ENCODE data around the gene LBH. TPM values are rescaled to one million over a fixed set of nuclear protein-coding genes. Genes with fewer than 3 reads are reported as not detected.

LBH gene
- total RNA-seq, 4 donors from 2014 or later = 7.0 to 37.8 (median 16.3) TPM

DNA sequence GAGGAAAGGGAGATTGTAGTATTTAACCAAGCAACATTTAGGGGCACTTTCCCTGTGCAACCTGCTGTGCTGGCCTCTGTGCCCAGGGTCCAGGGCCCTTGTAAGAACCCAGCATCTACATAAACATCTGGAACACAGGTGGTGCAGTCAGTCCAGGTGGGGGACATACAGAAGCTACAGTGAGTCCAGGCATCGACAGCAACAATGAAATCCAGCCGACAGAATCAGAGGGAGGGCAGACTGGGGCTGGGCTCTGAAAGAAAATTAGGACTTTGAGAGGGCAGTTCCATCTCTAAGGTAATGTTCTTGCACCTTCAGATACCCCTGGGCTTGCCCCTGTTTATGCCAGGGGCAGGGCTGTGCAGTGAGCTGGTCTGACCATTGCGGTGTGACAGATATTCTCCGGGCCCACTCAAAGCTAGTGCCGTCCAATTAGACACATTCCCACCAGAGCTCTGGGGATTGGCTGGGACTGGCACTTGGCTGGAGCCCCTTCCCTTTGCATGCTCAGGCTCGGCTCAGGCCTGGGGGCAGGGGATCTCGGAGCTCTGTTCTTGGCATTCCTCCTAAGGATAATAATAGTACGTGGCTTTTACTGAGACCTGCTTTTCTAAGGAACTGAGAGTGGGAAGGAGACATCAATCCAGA is 5.4 kb downstream of the LBH start:
- Histone ChIP-seq H3K36me3 (no peaks in the 10 kb centered on the region), H3K4me3 (no peak overlapping the region), H3K9me3 (no peaks in the 10 kb centered on the region), H3K4me1 (peaks cover 14 to 57% (median 32%) of the 10 kb centered on the region in 4 donors), H3K27me3 (peaks cover 30% of the 10 kb centered on the region), H3K27ac (peak overlapping the region; percentile 71 to 87 (median 75))
- WGBS, 2 donors (ENCODE audit: low coverage in 1 of 2) = 81 to 86% methylated on average over 2 to 8 of the region's 8 CpGs
- no peak for TF ChIP-seq POLR2AphosphoS5 (IDR thresholded peaks at IDR 0.05)
- TF ChIP-seq EP300 (IDR thresholded peaks at IDR 0.05; ENCODE audit: low read depth) = no peak
- no peak for TF ChIP-seq CTCF (IDR thresholded peaks at IDR 0.05)
- no peak for TF ChIP-seq POLR2A (IDR thresholded peaks at IDR 0.05)
- in situ Hi-C loops (cut with MboI; ENCODE audit: low pct_ligation_motif_present in 1 of 4, low pct_unique_long_range_greater_than_20kb in 1 of 4, low sequenced_read_pairs in 3 of 4) (loop anchor here in 2 of 4 donors (25.0 kb wide), 2 partner anchors 176 to 201 kb away; partner anchors contain the start of gene LCLAT1 (in 1 of the 2)), intact Hi-C loops (cut with DNase I; ENCODE audit: low total_unique reads) (no loop called here)
- DNase-seq = no peak

DNA sequence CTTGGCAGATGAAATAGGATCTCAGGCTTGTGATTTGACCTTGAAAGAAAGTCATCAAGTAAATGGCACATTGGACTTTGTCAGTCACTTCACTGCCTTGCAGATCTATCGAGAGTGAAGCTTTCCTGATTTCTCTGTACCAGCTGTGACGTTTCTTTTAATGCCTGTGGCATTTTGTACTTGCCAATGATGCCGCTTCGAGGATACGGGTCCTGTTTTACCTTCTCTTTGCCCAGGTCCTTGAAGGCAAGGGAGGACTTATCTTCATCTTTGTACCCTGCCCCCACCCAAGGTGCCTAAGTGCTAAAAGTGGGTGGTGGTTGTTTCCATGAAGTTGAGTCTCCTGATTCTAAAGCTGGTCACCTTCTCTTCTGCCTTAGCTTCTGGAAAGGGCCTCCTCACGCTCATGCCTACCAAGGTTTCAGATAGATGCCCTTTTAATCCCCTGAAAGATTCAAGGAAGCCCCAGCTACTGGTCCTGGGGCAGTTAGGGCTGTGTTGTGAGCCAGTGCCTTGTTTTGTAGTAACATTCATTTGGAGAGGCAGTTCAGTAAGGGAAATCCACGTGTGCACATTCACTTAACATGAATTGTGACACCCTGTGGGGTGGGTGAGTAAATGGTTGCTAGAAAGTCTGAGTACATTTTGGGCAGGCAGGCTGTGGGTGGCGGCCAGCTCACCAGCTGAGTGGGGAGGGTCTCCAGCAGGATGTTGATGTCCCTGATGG is 6.1 kb downstream of the LBH start:
- no peak overlapping the region for H3K4me3 ChIP-seq
- H3K27me3 ChIP-seq = peaks cover 23% of the 10 kb centered on the region
- H3K36me3 ChIP-seq = no peaks in the 10 kb centered on the region
- in situ Hi-C loops (cut with MboI; ENCODE audit: low pct_ligation_motif_present in 1 of 4, low pct_unique_long_range_greater_than_20kb in 1 of 4, low sequenced_read_pairs in 3 of 4) (loop anchor here in 2 of 4 donors (25.0 kb wide), 2 partner anchors 175 to 200 kb away; partner anchors contain the start of gene LCLAT1 (in 1 of the 2)), intact Hi-C loops (cut with DNase I; ENCODE audit: low total_unique reads) (no loop called here)
- no peaks in the 10 kb centered on the region for H3K9me3 ChIP-seq
- DNase-seq = no peak
- H3K4me1 ChIP-seq = peaks cover 14 to 51% (median 29%) of the 10 kb centered on the region in 4 donors
- peak overlapping the region; percentile 71 to 87 (median 75) for H3K27ac ChIP-seq
- no peak for TF ChIP-seq POLR2AphosphoS5 (IDR thresholded peaks at IDR 0.05)
- TF ChIP-seq CTCF (IDR thresholded peaks at IDR 0.05) = no peak
- no peak for TF ChIP-seq POLR2A (IDR thresholded peaks at IDR 0.05)
- no peak for TF ChIP-seq EP300 (IDR thresholded peaks at IDR 0.05; ENCODE audit: low read depth)
- 50 to 81% methylated on average over 1 to 8 of the region's 8 CpGs for WGBS, 2 donors (ENCODE audit: low coverage in 1 of 2)

- no peaks in the 10 kb centered on the region for H3K36me3 ChIP-seq
- intact Hi-C loops (cut with DNase I; ENCODE audit: low total_unique reads) = no loop called here
- peak overlapping the region; percentile 71 to 87 (median 75) for H3K27ac ChIP-seq
- TF ChIP-seq POLR2A (IDR thresholded peaks at IDR 0.05) (no peak), POLR2AphosphoS5 (IDR thresholded peaks at IDR 0.05) (no peak), CTCF (IDR thresholded peaks at IDR 0.05) (no peak), EP300 (IDR thresholded peaks at IDR 0.05; ENCODE audit: low read depth) (no peak)
- no peak overlapping the region for H3K4me3 ChIP-seq
- peaks cover 14 to 44% (median 22%) of the 10 kb centered on the region in 4 donors for H3K4me1 ChIP-seq
- in situ Hi-C loops (cut with MboI; ENCODE audit: low pct_ligation_motif_present in 1 of 4, low pct_unique_long_range_greater_than_20kb in 1 of 4, low sequenced_read_pairs in 3 of 4) = loop anchor here in 2 of 4 donors (25.0 kb wide), 2 partner anchors 174 to 199 kb away; partner anchors contain the start of gene LCLAT1 (in 1 of the 2)
- no peak for DNase-seq
- H3K27me3 ChIP-seq = peaks cover 16% of the 10 kb centered on the region
- no peaks in the 10 kb centered on the region for H3K9me3 ChIP-seq
- 76 to 81% methylated on average over 6 to 13 of the region's 13 CpGs for WGBS, 2 donors (ENCODE audit: low coverage in 1 of 2)
Measured at GRCh38 chr2:30237966-30238800, 6.8 kb downstream of the LBH start.
